NCI-H748 treated with DMSO at 0.1 percent for 48 hours (cell line): ENCODE results near the gene RBM47.
"Not testable (repeated sequence)": the region's sequence is repeated elsewhere in the genome, so short reads cannot be mapped to it uniquely, and the experiment has no call there.

Source experiments
- DNase-seq: peaks from one replicate; lab custom pipeline; 2025; lab: John Stamatoyannopoulos, UW

Gene RBM47

GRCh38 chr4:40629401-40630334 lies at the start of gene RBM47:
Gene RBM47, minus strand, starts transcription at chr4:40629864. Its CDS starts 190,971 bp downstream, at chr4:40438893.
- peak; percentile 8 for DNase-seq

- DNase-seq, result no peak
These were observed 48.8 kb upstream of the RBM47 start for GRCh38 chr4:40678421-40678820.

- no peak for DNase-seq
These were observed 45.5 kb upstream of the RBM47 start for GRCh38 chr4:40675166-40675565.

GRCh38 chr4:40672528-40673522 lies 43.2 kb upstream of the RBM47 start:
- DNase-seq, result no peak

- no peak for DNase-seq
These were observed 39.8 kb upstream of the RBM47 start for GRCh38 chr4:40669504-40669903.

DNA sequence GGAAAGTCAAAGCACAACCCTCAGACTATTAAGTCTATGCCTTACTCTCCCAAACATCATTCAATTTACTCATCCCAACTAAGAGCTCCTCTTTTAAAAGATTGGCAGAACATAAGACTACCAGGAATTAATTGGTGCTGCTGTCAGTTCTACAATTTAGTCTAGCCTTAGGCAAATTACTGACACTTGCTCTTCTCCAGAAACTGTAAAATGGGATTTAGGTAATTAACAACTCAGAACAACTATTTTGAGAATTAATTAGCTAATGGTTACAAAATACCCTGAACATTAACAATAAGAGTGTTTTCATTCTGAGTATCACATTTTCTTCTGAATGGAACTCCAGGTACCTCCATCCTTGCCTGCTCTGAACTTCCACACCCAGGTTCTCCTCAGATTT lies 36.2 kb upstream of the RBM47 start:
- DNase-seq, result no peak

GRCh38 chr4:40662962-40663604 lies 33.4 kb upstream of the RBM47 start:
- peak; percentile 91 for DNase-seq

GRCh38 chr4:40661803-40662202 lies 32.1 kb upstream of the RBM47 start:
- no peak for DNase-seq

DNA sequence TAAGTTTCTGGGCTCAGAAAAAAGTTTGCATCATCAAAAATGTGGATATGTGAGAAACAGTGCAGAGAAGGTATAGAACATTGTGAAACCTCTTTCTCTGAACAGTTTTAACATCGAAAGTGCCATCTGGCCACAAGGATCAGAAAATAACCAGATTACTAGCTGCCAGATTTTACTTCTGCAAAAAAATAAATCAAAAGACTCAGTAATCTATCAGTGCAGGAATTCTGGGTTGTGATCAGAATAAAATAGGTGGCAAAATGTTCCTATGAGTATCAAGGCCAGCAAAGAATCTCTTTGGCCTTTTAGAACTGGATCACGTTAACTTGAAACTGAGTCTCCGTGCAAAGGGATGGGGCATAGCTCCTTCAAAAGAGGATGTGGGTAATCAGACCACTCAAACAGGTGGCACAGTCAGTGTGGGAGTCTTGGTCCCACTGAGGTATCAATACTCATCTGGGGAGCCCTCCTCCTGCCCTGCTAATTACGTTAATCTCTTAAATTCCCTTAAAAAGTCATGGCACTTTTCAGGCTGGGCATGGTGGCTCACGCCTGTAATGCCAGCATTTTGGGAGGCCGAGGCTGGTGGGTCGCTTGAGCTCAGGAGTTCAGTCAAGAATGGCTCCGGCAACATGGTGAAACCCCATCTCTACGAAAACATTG lies 26.7 kb upstream of the RBM47 start:
- DNase-seq, result no peak

GRCh38 chr4:40651280-40651679 lies 21.6 kb upstream of the RBM47 start:
- DNase-seq, result no peak

DNA sequence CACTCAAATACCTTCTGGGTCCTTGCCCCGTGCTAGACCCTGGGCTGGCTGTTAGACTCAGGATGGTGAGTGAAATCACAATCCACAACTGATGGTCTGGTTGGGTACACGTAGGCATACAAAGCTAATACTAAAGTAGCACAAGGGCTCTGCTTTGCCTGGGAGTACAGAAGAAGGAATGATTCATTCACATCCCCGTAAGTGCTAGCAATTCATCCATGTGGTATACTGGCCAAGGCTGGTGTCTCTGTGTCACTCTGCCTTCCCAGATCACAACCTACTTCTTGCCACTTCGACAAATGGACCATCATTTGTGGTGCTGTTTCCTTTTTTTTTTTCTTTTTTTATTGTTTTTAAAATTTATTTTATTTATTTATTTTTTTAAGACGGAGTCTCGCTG lies 19.7 kb upstream of the RBM47 start:
- no peak for DNase-seq

- DNase-seq, result no peak
These were observed 19.1 kb upstream of the RBM47 start for GRCh38 chr4:40648742-40649281.

GRCh38 chr4:40648131-40648530 lies 18.5 kb upstream of the RBM47 start:
- DNase-seq, result no peak

DNA sequence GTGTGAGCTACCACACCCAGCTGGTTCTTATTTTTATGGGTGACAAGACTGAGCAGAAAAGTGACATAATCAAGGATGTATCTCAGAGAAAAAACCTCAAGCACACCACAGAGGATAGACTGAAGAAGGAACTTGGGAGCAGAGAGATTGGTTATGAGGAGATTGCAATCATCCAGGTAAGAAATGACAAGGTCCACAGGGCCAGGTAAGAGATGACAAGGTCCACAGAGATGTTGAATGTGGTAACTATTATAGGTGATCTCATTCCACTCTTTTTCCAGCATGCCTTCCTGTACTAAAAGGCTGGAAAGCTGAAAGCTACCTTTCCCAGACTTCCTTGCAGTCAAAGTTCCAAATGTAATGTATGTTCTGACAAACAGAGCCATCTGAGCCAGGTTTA lies 15.9 kb upstream of the RBM47 start:
- no peak for DNase-seq

GRCh38 chr4:40632080-40632479 lies 2.4 kb upstream of the RBM47 start:
- DNase-seq, result no peak

DNA sequence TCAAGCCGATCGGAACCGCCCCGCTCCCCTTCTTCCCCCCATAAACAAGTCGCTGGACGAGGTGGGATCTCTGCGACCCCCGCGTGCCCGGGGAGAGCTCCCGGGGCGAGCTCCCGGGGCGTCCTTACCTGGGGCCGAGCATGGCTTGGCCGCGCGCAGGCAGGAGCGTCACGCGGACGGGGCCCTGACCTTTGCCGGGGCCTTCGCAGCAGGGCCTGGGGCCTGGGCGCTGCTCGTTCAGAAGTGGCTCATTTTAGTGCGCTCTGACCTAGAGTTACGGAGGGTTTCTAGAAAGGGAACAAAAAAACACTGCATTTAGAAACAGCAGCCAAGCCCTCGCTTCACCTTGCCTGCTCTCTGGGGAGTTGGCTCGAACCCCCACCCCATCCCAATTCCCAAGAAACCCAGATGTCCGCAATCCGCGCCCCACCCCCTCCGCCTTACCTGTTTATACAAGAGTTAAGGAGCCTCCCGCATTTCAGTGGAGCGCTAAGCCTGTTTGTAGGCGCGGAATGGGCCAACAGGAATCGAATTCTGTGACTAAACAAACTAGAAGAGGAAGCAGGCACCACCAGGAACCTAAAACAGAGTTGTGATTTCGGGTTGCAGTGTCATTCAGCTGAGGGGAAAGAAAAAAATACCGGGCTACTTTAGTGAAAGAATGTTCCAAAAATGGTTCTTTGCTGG lies 814 bp upstream of the RBM47 start:
- DNase-seq, result no peak

DNA sequence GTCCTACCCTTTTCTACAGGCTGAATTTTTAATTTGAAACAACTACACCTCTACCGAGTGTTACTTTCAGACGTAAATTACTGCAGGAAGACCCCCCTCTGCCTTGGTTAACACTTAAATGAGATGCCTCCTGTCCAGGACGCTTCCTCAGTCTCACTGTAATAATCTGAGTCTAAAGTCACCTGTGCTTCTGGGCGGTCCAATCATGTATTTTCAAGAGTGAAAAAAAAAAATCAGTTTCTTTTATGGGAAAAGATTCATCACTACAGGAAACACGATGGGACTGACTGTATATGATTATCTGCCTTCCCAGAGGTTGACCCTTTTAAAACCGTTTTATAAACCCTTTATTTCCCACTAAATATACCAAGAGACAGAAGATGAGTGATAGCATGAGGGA lies 776 bp downstream of the RBM47 start:
- DNase-seq, result no peak

- not testable (repeated sequence) for DNase-seq
These were observed 1.3 kb downstream of the RBM47 start for GRCh38 chr4:40628407-40628806.

DNA sequence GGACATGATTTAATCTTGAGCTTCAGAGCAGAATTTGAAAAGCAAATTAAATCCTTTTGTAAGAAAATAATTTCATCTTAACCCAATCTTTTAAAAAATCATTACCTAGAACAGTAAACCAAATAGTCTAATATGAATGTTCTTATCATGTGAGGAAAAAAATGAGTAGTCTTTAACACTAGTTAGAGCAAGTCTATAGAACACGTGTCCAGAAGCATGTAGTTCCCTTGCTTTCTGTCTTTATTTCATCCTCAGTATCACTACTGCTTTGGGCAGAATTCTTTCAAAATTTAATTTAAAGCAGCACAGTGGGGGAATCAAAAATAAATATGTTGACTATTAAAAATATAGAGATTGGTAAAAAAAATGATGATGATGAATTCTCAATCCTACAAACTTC lies 2.1 kb downstream of the RBM47 start:
- DNase-seq, result no peak

GRCh38 chr4:40626183-40626990 lies 3.3 kb downstream of the RBM47 start:
- no peak for DNase-seq
